ENCODE measurements around the gene CLTA. TPM values are rescaled to one million over a fixed set of nuclear protein-coding genes. Genes with fewer than 3 reads are reported as not detected.
"Not testable (repeated sequence)": the region's sequence is repeated elsewhere in the genome, so short reads cannot be mapped to it uniquely, and the experiment has no call there.

CLTA gene
- total RNA-seq, 2 experiments from 2014 or later, result 150 to 171 TPM

DNA sequence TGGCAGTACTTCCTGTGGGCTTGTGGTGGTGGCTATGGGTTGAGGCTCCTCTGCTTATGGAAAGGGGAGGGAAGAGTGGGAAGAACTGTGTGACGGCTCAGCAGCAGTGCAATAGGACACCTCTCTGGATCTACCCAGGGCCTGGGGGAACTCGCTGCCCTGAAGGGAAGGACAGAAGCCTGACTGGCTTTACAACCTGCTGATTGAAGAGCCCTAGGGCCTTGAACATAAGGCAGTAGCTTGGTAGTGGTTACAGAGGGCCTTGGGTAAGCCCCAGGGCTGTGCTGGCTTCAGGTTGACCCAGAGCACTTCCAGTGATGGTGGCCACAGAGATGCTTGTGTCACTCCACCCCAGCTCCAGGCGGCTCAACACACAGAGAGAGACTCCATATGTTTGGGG is 16.0 kb upstream of the CLTA start:
- Histone ChIP-seq H4K20me1 (ENCODE audit: insufficient read depth, low read length) (no peaks in the 10 kb centered on the region), H3K4me2 (ENCODE audit: low read length) (no peak overlapping the region), H3K27ac (ENCODE audit: low read depth, low read length, poor library complexity, severe bottlenecking) (no peak overlapping the region), H3K4me1 (ENCODE audit: insufficient read depth, low read length, poor library complexity, severe bottlenecking) (no peaks in the 10 kb centered on the region), H3K9me3 (ENCODE audit: low read length) (no peaks in the 10 kb centered on the region), H3K4me3 (ENCODE audit: low read depth, low read length, poor library complexity, severe bottlenecking) (no peak overlapping the region), H3K79me2 (ENCODE audit: insufficient read depth, low read depth, low read length) (no peaks in the 10 kb centered on the region), H3K9me2 (ENCODE audit: insufficient read depth, low read length) (no peaks in the 10 kb centered on the region), H3K36me3 (ENCODE audit: insufficient read depth, low read length) (no peaks in the 10 kb centered on the region), H2AFZ (ENCODE audit: low read length) (no peak overlapping the region)
- intact Hi-C loops (cut with micrococcal nuclease; ENCODE audit: unreplicated experiment), result no loop called here
- BruUV-seq (replicated peaks), result no TSS peak
- no peak for TF ChIP-seq EZH2phosphoT487 (IDR thresholded peaks at IDR 0.05; ENCODE audit: borderline replicate concordance, low read depth, low read length)
- TF ChIP-seq, protein P1, sequence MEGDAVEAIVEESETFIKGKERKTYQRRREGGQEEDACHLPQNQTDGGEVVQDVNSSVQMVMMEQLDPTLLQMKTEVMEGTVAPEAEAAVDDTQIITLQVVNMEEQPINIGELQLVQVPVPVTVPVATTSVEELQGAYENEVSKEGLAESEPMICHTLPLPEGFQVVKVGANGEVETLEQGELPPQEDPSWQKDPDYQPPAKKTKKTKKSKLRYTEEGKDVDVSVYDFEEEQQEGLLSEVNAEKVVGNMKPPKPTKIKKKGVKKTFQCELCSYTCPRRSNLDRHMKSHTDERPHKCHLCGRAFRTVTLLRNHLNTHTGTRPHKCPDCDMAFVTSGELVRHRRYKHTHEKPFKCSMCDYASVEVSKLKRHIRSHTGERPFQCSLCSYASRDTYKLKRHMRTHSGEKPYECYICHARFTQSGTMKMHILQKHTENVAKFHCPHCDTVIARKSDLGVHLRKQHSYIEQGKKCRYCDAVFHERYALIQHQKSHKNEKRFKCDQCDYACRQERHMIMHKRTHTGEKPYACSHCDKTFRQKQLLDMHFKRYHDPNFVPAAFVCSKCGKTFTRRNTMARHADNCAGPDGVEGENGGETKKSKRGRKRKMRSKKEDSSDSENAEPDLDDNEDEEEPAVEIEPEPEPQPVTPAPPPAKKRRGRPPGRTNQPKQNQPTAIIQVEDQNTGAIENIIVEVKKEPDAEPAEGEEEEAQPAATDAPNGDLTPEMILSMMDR (conservative IDR thresholded peaks at IDR 0.05; ENCODE audit: low read length), result no peak
- DNase-seq (ENCODE audit: low spot score), result no peak
- POLR2A ChIA-PET, result interaction anchor here (0.7 kb wide), 1 partner anchor 70 kb away, joined by 4 read pairs; no protein-coding TSS in a partner anchor
- CTCF ChIA-PET (ENCODE audit: unreplicated experiment), result no interaction called here

DNA sequence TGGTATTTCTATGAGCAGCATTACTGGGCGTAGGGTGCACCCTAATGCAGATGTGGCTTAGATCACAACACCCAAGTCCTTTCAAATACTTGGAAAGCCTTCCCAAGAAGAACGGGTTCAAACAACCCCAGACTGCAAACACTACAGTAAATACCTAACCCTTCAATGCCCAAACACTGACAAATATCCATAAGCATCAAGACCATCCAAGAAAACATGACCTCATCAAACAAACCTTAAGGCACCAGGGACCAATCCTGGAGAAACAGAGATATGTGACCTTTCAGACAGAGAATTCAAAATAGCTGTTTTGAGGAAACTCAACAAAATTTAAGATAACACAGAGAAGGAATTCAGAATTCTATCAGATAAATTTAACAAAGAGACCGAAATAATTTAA is 15.5 kb upstream of the CLTA start:
- H3K4me2 ChIP-seq (ENCODE audit: low read length); intact Hi-C loops (cut with micrococcal nuclease; ENCODE audit: unreplicated experiment); H3K27ac ChIP-seq (ENCODE audit: low read depth, low read length, poor library complexity, severe bottlenecking); H2AFZ ChIP-seq (ENCODE audit: low read length); H3K4me3 ChIP-seq (ENCODE audit: low read depth, low read length, poor library complexity, severe bottlenecking); H3K36me3 ChIP-seq (ENCODE audit: insufficient read depth, low read length); H4K20me1 ChIP-seq (ENCODE audit: insufficient read depth, low read length); H3K9me3 ChIP-seq (ENCODE audit: low read length); H3K79me2 ChIP-seq (ENCODE audit: insufficient read depth, low read depth, low read length); H3K4me1 ChIP-seq (ENCODE audit: insufficient read depth, low read length, poor library complexity, severe bottlenecking); CTCF ChIA-PET (ENCODE audit: unreplicated experiment); DNase-seq (ENCODE audit: low spot score); BruUV-seq (replicated peaks); H3K9me2 ChIP-seq (ENCODE audit: insufficient read depth, low read length): not testable (repeated sequence)
- POLR2A ChIA-PET, result interaction anchor here (0.6 to 1.0 kb wide), 4 partner anchors 14 to 71 kb away, joined by 4 read pairs; partner anchors contain the start of gene CLTA

DNA sequence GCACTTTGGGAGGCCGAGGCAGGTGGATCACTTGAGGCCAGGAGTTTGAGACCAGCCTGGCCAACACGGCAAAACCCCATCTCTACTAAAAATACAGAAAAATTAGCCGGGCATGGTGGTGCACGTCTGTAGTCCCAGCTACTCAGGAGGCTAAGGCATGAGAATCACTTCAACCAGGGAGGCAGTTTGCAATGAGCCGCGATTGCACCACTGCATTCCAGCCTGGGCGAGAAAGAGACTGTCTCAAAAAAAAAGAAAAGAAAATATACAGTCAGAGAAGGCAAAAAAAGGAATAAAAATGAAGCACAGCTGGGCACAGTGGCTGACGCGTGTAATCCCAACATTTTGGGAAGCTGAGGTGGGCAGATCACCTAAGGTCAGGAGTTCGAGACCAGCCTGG is 14.2 kb upstream of the CLTA start:
- H3K4me1 ChIP-seq (ENCODE audit: insufficient read depth, low read length, poor library complexity, severe bottlenecking); H3K79me2 ChIP-seq (ENCODE audit: insufficient read depth, low read depth, low read length); CTCF ChIA-PET (ENCODE audit: unreplicated experiment); H4K20me1 ChIP-seq (ENCODE audit: insufficient read depth, low read length); H3K9me3 ChIP-seq (ENCODE audit: low read length); DNase-seq (ENCODE audit: low spot score); H3K4me3 ChIP-seq (ENCODE audit: low read depth, low read length, poor library complexity, severe bottlenecking); H2AFZ ChIP-seq (ENCODE audit: low read length); intact Hi-C loops (cut with micrococcal nuclease; ENCODE audit: unreplicated experiment); H3K4me2 ChIP-seq (ENCODE audit: low read length); BruUV-seq (replicated peaks); POLR2A ChIA-PET; H3K36me3 ChIP-seq (ENCODE audit: insufficient read depth, low read length); H3K9me2 ChIP-seq (ENCODE audit: insufficient read depth, low read length); H3K27ac ChIP-seq (ENCODE audit: low read depth, low read length, poor library complexity, severe bottlenecking): not testable (repeated sequence)

DNA sequence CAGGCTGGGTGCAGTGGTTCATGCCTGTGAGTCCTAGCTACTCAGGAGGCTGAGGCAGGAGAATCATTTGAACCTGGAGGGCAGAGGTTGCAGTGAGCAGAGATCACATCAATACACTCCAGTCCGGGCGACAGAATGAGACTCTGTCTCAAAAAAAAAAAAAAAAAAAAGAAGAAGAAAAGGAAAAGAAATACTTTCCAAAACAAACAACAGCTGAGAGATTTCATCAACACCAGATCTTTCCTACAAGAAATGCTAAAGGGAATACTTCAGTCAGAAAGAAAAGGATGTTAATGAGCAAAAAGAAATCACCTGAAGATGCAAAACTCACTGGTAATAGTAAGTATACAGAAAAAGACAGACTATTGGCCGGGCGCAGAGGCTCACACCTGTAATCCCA is 13.2 kb upstream of the CLTA start:
- Histone ChIP-seq H3K27ac (ENCODE audit: low read depth, low read length, poor library complexity, severe bottlenecking) (no peak overlapping the region), H3K4me1 (ENCODE audit: insufficient read depth, low read length, poor library complexity, severe bottlenecking) (no peaks in the 10 kb centered on the region), H3K79me2 (ENCODE audit: insufficient read depth, low read depth, low read length) (no peaks in the 10 kb centered on the region), H4K20me1 (ENCODE audit: insufficient read depth, low read length) (no peaks in the 10 kb centered on the region), H3K9me3 (ENCODE audit: low read length) (no peaks in the 10 kb centered on the region), H3K36me3 (ENCODE audit: insufficient read depth, low read length) (no peaks in the 10 kb centered on the region), H3K4me3 (ENCODE audit: low read depth, low read length, poor library complexity, severe bottlenecking) (no peak overlapping the region), H3K9me2 (ENCODE audit: insufficient read depth, low read length) (no peaks in the 10 kb centered on the region), H2AFZ (ENCODE audit: low read length) (no peak overlapping the region), H3K4me2 (ENCODE audit: low read length) (no peak overlapping the region)
- ChIA-PET CTCF (ENCODE audit: unreplicated experiment) (no interaction called here), POLR2A (interaction anchor here (0.7 kb wide), 2 partner anchors 171 to 259 kb away, joined by 4 to 6 read pairs; no protein-coding TSS in a partner anchor)
- TF ChIP-seq, protein P1 (conservative IDR thresholded peaks at IDR 0.05; ENCODE audit: low read length), result no peak
- TF ChIP-seq EZH2phosphoT487 (IDR thresholded peaks at IDR 0.05; ENCODE audit: borderline replicate concordance, low read depth, low read length), result no peak
- DNase-seq (ENCODE audit: low spot score), result no peak
- intact Hi-C loops (cut with micrococcal nuclease; ENCODE audit: unreplicated experiment), result no loop called here
- no TSS peak for BruUV-seq (replicated peaks)

DNA sequence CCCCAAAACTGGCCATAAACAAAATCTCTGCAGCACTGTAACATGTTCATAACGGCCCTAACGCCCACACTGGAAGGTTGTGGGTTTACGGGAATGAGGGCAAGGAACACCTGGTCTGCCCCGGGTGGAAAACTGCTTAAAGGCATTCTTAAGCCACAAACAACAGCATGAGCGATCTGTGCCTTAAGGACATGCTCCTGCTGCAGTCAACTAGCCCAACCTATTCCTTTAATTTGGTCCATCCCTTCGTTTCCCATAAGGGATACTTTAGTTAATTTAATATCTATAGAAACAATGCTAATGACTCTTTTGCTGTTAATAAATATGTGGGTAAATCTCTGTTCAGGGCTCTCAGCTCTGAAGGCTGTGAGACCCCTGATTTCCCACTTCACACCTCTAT is 10.5 kb upstream of the CLTA start:
- BruUV-seq (replicated peaks); H4K20me1 ChIP-seq (ENCODE audit: insufficient read depth, low read length); DNase-seq (ENCODE audit: low spot score); H2AFZ ChIP-seq (ENCODE audit: low read length); H3K79me2 ChIP-seq (ENCODE audit: insufficient read depth, low read depth, low read length); H3K36me3 ChIP-seq (ENCODE audit: insufficient read depth, low read length); H3K9me2 ChIP-seq (ENCODE audit: insufficient read depth, low read length); H3K4me1 ChIP-seq (ENCODE audit: insufficient read depth, low read length, poor library complexity, severe bottlenecking); H3K4me3 ChIP-seq (ENCODE audit: low read depth, low read length, poor library complexity, severe bottlenecking); CTCF ChIA-PET (ENCODE audit: unreplicated experiment); H3K4me2 ChIP-seq (ENCODE audit: low read length); H3K27ac ChIP-seq (ENCODE audit: low read depth, low read length, poor library complexity, severe bottlenecking); H3K9me3 ChIP-seq (ENCODE audit: low read length); intact Hi-C loops (cut with micrococcal nuclease; ENCODE audit: unreplicated experiment): not testable (repeated sequence)
- POLR2A ChIA-PET, result interaction anchor here (0.6 kb wide), 1 partner anchor 151 kb away, joined by 3 read pairs; no protein-coding TSS in a partner anchor
